ENCODE measurements around the gene PUM1.

The PUM1 gene

DNA sequence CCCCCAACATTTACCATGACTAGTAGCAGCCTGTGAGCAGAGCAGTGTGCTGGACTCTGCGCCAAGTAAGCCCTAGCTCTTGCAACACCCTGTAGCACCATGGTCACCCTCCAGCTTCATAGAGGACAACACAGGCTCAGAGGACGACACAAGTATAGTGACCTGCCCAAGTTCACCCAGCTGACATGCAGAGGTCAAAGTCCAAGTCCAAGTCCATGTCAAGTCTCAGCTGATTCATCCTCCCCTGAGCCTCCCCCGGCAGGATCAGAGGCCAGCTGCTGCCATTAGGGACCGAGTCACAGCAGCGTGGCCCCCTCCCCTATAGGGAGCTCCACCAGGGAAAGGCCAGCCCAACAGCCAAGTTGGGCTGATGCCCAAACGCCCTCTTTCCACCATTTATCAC, 172.8 kb downstream of the PUM1 start:
- DNase-seq (ENCODE audit: low read depth), result no peak

DNA sequence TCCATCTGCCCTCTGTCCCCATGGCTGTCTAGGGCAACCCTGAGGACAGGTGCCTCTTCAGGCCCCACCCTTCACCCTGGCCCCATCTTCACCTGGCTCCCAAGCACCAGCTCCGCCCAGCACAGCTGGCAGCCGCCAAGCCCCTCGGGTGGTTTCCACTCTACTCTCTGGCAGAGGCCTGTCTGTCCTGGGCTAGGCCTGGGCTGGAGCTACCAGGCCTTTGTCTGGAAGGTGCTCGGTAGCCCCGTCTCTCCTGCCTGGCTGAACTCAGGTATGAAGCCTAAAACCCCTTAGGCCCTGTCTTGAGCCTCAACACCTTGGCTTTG, 174.3 kb downstream of the PUM1 start:
- DNase-seq (ENCODE audit: low read depth), result no peak

DNA sequence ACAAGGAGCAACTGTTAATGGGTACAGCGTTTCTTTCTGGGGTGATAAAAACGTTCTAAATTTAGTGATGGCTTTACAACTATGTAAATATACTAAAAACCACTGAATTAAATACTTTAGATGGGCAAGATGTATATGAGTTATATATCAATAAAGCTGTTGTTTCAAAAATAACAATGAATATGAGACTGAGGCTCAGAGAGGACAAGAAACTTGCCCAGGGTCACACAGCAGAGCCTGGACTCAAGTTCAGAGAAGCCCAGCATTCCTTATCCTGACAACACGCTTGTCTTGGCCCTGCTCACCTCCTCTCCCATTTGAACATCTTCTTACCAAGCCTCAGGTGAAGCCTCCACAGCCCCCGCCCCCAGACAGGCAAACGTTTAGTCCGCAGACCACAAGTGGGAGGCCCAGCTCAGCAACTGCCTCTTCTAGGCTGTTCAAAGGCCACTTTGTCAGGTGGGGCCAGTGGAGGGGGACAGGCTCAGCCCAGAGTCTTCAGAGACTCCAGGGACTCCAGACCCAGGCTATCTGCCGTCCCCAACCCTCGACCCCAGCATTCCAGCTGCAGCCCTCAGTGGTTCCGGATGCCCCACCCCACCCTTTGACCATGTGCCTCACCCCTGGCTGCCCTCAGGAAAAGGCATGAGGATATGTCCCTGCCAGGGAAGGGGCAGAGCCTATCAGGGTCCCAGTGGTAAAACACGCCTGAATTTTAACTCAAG, 174.9 kb downstream of the PUM1 start:
- DNase-seq (ENCODE audit: low read depth), result no peak

DNA sequence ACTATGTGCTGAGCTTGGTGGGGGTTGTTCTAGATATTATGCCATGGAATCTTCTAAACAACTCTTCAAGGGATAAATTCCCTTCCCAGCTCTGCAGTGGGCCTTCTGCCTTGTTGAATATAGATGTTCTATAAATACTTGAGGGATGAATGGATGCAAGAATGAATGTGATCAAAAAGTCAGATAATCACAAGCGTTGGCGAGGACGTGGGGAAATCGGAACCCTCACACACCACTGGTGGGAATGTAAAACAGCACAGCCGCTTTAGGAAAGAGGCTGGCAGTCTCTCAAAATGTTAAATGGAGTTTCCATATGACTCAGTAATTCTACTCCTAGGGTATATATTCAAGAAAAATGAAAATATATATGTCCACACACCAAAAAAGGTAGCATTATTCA, 176.0 kb downstream of the PUM1 start:
- no peak for DNase-seq (ENCODE audit: low read depth)

DNA sequence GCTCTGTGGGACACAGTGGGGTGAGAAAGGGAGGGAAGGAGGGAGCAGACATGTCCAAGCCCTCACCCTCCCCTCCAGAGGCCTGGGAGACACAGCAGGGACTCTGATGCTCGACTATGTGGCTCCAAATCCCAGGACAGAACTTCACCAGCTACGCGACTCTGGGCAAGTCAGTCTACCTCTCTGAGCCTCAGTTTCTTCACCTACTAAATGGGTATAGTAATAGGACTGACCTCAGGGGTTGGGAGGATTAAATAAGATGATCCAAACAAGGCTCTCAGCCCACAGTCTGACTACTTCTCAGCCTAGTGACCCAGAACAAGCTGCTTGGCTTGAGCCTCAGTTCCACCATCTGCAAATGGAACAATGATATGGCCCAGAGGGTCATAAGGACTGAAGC, 176.5 kb downstream of the PUM1 start:
- no peak for DNase-seq (ENCODE audit: low read depth)

DNA sequence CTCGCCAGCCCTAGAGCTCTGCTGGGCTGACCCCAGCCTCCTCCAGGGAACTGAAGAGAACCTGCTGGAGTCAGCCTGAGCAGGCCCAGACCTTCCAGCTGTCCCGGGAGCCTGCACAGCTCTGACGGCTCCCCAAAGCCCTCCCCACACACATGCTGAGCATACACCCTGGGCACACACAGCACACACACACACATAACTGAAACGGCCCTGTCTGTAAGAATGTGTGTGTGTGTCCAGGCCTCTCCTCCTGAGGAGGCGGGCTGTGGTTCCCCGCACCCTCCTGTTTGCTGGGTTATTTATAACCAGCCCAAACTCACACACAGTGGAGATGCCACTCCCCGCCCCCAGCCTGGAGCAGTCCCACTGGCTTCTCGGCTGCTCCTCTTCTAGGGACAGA, 177.1 kb downstream of the PUM1 start:
- DNase-seq (ENCODE audit: low read depth), result peak; percentile 82

DNA sequence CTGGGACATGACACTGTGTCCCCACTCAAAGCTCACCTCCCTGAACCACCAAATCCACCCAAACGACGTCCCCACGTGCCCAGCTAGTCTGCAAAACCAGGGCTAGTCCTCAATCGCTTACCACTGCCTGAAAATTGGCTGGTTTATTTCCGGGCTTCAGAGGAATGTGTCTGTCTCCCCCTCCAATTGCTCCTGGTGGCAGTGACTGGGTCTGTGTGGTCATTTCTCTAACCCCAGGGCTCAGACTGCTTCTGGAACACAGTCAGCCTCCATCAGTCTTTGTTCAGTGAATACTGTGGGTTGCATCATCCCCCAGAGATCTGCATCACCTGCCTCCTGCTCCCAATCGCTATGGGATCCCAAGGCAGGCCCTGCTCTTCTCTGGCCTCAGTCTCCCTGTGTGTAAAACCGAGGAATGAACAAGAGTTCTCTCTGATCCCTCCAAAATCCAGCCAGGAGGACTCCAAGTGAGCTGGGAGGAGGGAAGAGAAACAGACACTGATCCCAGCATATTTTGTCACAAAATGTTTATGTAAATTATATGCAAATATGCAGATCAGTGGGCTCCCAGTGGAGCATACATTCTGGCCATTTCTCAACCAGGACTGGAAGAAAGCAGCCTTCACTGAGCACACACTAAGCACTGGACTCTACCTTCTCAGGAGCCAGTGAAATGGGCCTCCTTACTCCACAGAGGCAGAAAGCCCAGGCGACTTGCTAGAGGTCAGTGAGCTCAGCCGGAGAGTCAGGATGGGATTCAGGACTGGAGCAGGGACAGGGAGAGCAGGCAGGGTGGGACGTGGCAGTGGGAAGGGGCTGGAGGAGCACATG, 177.8 kb downstream of the PUM1 start:
- DNase-seq (ENCODE audit: low read depth), result peak; percentile 29

DNA sequence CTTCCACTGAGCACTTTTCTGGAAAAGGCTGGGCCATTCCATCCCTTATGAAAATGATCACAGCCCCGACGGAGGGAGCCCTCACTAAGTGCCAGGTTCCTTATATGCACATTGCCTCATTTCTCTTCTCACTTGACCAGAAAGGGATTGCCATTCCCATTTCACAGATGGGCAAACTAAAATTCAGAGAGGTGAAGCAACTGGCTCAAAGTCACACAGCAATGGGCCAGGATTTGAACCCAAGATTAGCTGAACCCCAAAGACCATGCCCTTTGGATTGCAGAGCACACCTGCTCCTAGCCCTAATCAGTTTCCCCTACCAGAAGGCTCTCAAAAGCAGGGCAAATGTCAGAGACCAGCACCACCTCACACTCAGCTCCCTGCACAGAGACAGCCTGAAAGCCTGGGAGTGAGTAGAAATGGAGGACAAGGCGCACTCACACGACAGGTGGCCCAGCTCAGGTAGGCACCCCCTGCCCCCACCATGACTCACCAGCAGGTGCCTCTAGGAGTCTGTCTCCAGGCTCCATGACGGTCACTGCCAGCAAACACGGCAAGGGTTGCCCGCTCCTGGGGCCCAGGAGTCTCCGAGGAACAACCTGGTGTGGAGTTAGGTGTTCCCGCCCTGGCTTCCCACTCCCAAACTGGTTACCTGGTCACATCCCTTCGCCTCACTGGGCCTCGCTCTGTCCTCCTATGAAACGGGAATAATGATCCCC, 178.6 kb downstream of the PUM1 start:
- DNase-seq (ENCODE audit: low read depth), result no peak

DNA sequence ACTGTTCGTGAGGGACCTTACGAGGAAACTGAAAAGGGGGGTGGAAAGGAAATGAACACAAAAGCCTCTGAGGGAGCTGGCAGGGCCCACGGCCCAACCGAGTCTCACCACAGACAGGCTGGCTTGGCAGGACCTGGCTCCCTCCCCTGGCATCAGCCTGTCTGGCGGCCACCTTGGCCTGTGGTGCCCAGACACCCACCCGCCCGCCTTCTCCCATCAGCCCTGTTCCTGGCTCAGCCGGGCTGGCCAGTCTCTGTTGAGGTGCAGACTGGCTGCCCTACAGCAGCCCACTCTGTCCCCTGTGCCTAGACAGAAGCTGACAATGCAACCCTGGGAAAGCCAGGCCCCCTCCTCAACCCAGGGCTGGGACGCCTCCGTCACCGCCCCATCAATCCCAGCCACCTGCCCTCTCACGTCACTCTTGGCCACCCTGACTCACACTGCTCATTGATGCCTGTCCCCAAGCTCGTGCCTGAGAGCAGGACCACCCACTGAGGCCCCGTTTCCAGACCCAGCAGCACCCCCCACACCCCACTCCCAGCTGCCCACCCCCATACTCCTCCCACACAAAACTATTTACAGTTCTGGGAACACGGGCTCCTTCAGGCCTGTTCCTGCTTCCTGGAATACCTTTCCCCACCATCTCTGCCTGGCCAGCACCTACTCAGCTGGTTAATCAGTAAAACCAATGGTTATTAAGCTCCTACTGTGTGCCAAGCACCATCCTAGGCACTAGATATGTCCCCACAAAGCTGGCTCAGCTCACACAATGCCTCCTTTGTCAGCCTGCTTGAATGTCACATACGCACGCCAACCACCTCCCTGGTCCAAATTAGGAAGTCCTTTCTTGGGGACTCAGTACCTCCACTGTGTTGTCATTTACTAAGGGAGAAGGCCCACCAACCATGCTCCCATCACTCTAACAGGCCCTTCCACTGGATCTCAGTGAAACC, 179.7 kb downstream of the PUM1 start:
- DNase-seq (ENCODE audit: low read depth), result no peak

DNA sequence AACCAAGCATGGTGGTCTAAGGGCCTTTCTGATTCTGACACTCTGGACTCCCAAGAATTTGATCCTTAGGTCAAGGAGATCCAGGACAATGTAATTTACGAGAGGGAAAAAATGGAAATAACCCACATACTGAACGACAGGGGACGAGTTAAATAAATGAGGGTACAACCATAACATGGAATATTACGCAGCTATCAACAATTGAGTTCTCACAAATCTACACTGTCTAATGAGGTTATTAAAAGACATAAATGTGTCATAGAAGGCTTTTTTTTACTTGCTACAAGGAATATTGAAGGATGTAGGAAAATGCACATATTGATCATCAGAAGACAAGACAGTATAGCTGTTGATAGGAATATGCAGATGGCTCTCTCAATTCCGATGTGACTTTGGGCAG, 180.8 kb downstream of the PUM1 start:
- DNase-seq (ENCODE audit: low read depth), result no peak

DNA sequence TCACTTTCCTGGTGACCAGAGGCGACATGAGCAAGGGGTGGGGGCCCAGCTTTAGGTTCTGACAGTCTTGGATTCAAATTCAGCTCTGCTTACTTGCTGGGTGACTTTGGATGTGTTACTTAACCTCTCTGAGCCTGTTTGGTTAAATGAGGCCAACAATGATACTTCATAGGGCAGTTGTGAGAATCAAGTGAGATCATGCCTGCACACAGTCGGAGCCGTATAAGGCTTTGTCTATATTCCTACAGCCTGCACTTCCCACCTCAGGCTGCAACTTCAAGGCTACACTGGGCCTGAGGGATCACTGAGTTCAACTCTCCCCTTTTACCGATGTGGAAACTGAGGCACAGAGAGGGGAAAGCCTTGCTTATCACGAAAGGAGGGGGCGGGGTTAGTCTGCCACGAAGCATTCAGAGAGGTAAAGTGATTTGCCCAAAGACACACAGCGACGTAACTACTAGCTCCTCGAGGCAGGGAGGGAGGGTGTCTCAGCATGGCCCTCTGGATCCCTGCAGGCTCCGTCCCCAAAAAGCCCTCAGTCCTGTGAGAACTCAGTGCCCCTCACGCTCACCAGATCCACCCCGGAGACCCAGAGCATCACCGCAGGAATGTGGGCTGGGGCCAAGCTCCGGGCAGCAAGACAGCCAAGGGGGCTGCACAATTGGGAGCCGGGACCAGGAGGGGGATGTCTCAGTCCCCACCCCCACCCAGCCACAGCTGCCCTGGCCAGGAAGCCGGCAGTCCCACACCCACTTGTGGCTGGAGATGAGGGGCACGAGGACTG, 181.9 kb downstream of the PUM1 start:
- DNase-seq (ENCODE audit: low read depth), result no peak

DNA sequence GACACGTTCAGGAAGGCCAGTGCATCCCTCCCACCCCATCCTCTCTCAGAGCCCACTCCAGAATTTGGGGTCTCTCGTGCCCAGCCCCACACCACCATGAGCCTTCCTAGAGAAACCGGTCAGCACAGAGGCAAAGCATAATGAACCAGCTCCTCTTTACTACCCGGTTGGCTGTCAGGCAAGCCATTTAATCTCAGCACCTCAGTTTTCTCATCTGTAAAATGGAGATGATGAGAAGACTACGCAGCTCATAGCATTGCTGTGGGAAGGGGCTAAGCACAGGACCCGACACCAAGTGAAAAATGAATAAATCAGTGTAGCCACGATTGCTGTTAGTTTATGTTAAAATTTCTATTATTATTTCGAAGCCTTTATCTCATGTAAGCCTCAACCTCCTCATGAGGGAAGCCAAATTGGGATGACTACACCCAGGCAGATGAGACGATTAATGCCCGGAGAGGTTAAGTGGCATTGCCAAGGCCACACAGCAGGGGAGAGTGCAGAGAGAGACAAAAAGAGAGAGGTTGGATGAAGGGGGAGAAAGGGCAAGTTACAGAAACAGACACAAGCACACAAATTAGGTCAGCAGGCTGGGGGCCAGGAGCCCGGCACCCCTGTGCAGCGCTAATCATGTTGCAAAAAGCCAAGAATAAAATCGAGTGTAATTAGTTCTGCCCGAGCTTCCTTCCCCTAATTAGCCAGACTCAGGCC, 182.7 kb downstream of the PUM1 start:
- no peak for DNase-seq (ENCODE audit: low read depth)

Data from GM04504 (cell line).